WTC11 (cell line): Measurements from ENCODE around the gene CPNE4. TPM values are rescaled to one million over a fixed set of nuclear protein-coding genes. Genes with fewer than 3 reads are reported as not detected.

Source experiments
- ATAC-seq: fragments of 200-7000 bp; cut with Tn5 transposase; 2 replicates; pipeline ENCODE4 v1.10.0; 2021; ENCODE audit warnings: mild to moderate bottlenecking, moderate library complexity
- CTCF ChIA-PET: fragments of 300-600 bp; sonication (Branson Sonifier 250); formaldehyde crosslinking; loops from one replicate; lab custom pipeline; 2021; ENCODE audit warnings: antibody characterized with exemption; lab: Charles Lee
- POLR2A ChIA-PET: fragments of 350-600 bp; sonication (Branson Sonifier 250); formaldehyde crosslinking; loops from one replicate; lab custom pipeline; 2021; ENCODE audit warnings: antibody characterized with exemption; lab: Charles Lee
- DNase-seq: peaks from one replicate; pipeline ENCODE4 v3.0.0; 2021; ENCODE audit warnings: low spot score
- H3K27ac Mint-ChIP-seq: 2 replicates; pipeline ENCODE4 v1.8.0; 2021; ENCODE audit warnings: mixed read lengths
- H3K27me3 Mint-ChIP-seq: 2 replicates; pipeline ENCODE4 v1.8.0; 2021; ENCODE audit warnings: low read depth, mild to moderate bottlenecking, moderate library complexity, mixed read lengths
- H3K36me3 Mint-ChIP-seq: 2 replicates; pipeline ENCODE4 v1.8.0; 2021; ENCODE audit warnings: mixed read lengths
- H3K4me1 Mint-ChIP-seq: 2 replicates; pipeline ENCODE4 v1.8.0; 2022; ENCODE audit warnings: mixed read lengths
- H3K4me3 Mint-ChIP-seq: 2 replicates; pipeline ENCODE4 v1.8.0; 2021; ENCODE audit warnings: mild to moderate bottlenecking, moderate library complexity, mixed read lengths
- H3K9me3 Mint-ChIP-seq: 2 replicates; pipeline ENCODE4 v1.8.0; 2021; ENCODE audit warnings: mixed read lengths
- ARID4B ChIP-seq: sonication (generic); formaldehyde crosslinking; IDR thresholded peaks from 2 replicates; pipeline ENCODE4 v1.8.0; 2023; ENCODE audit warnings: missing genetic modification reagents, mild to moderate bottlenecking, borderline replicate concordance
- ATF6 ChIP-seq: sonication (generic); formaldehyde crosslinking; IDR thresholded peaks from 2 replicates; pipeline ENCODE4 v1.8.1; 2023; ENCODE audit warnings: mild to moderate bottlenecking, missing genetic modification reagents
- E2F1 ChIP-seq: sonication (generic); formaldehyde crosslinking; IDR thresholded peaks from 2 replicates; pipeline ENCODE4 v1.8.0; 2022; ENCODE audit warnings: mild to moderate bottlenecking, missing genetic modification reagents
- E2F5 ChIP-seq: sonication (generic); formaldehyde crosslinking; IDR thresholded peaks from 2 replicates; pipeline ENCODE4 v1.8.1; 2022; ENCODE audit warnings: mild to moderate bottlenecking, moderate library complexity, missing genetic modification reagents
- ELF4 ChIP-seq: sonication (generic); formaldehyde crosslinking; IDR thresholded peaks from 2 replicates; pipeline ENCODE4 v1.8.1; 2022; ENCODE audit warnings: low read depth, mild to moderate bottlenecking, moderate library complexity, missing genetic modification reagents
- FOXP1 ChIP-seq: sonication (generic); formaldehyde crosslinking; IDR thresholded peaks from 2 replicates; pipeline ENCODE4 v1.8.0; 2022; ENCODE audit warnings: missing genetic modification reagents, mild to moderate bottlenecking, moderate library complexity, borderline replicate concordance
- GABPB1 ChIP-seq: sonication (generic); formaldehyde crosslinking; IDR thresholded peaks from 2 replicates; pipeline ENCODE4 v1.8.1; 2023; ENCODE audit warnings: mild to moderate bottlenecking, missing genetic modification reagents
- NFATC4 ChIP-seq: fragments of 250-450 bp; sonication (Bioruptor Pico); IDR thresholded peaks from 2 replicates; pipeline ENCODE4 v1.9.0; 2021; ENCODE audit warnings: mild to moderate bottlenecking
- SMAD3 ChIP-seq: sonication (generic); formaldehyde crosslinking; IDR thresholded peaks from 2 replicates; pipeline ENCODE4 v1.8.0; 2022; ENCODE audit warnings: missing genetic modification reagents, mild to moderate bottlenecking, borderline replicate concordance
- SOX15 ChIP-seq: fragments of 250-450 bp; sonication (Bioruptor Pico); IDR thresholded peaks from 2 replicates; pipeline ENCODE4 v1.9.0; 2021; ENCODE audit warnings: mild to moderate bottlenecking
- SP1 ChIP-seq: sonication (generic); formaldehyde crosslinking; conservative IDR thresholded peaks from 2 replicates; pipeline ENCODE4 v1.8.1; 2022; ENCODE audit warnings: missing genetic modification reagents
- TEAD4 ChIP-seq: sonication (generic); formaldehyde crosslinking; IDR thresholded peaks from 2 replicates; pipeline ENCODE4 v1.8.0; 2022; ENCODE audit warnings: mild to moderate bottlenecking, missing genetic modification reagents
- USF1 ChIP-seq: sonication (generic); formaldehyde crosslinking; IDR thresholded peaks from 2 replicates; pipeline ENCODE4 v1.8.0; 2022; ENCODE audit warnings: mild to moderate bottlenecking, missing genetic modification reagents
- USF2 ChIP-seq: sonication (generic); formaldehyde crosslinking; IDR thresholded peaks from 2 replicates; pipeline ENCODE4 v1.8.1; 2023; ENCODE audit warnings: mild to moderate bottlenecking, missing genetic modification reagents, moderate library complexity
- ZNF121 ChIP-seq: sonication (generic); formaldehyde crosslinking; IDR thresholded peaks from 2 replicates; pipeline ENCODE4 v1.8.0; 2023; ENCODE audit warnings: missing genetic modification reagents
- ZNF219 ChIP-seq: sonication (generic); formaldehyde crosslinking; IDR thresholded peaks from 2 replicates; pipeline ENCODE4 v1.8.0; 2023; ENCODE audit warnings: missing genetic modification reagents, mild to moderate bottlenecking, borderline replicate concordance
- ZNF281 ChIP-seq: sonication (generic); formaldehyde crosslinking; IDR thresholded peaks from 2 replicates; pipeline ENCODE4 v1.8.0; 2023; ENCODE audit warnings: mild to moderate bottlenecking, missing genetic modification reagents
- ZNF396 ChIP-seq: fragments of 250-450 bp; sonication (Bioruptor Pico); IDR thresholded peaks from 2 replicates; pipeline ENCODE4 v1.8.0; 2021; ENCODE audit warnings: mild to moderate bottlenecking, moderate library complexity, borderline replicate concordance
- ZNF512 ChIP-seq: sonication (generic); formaldehyde crosslinking; IDR thresholded peaks from 2 replicates; pipeline ENCODE4 v1.8.1; 2022; ENCODE audit warnings: missing genetic modification reagents, borderline replicate concordance
- total RNA-seq: library from RNA; stranded (reverse); gene quantifications from 3 replicates; pipeline ENCODE4 v1.2.3, GENCODE V29; 2021

The CPNE4 gene
- total RNA-seq, 1 experiment from 2014 or later, result 2.4 TPM

GRCh38 chr3:131744765-131745164 lies 290.0 kb downstream of the CPNE4 start:
- ATAC-seq, result no peak
- CTCF ChIA-PET, result no interaction called here

GRCh38 chr3:131743126-131743525 lies 291.7 kb downstream of the CPNE4 start:
- H3K27ac Mint-ChIP-seq, result no peak overlapping the region
- no peak for ATAC-seq
- POLR2A ChIA-PET, result no interaction called here
- TF ChIP-seq ZNF396 (CRISPR knock-in tag) (no peak), ELF4 (no peak), ARID4B (CRISPR knock-in tag) (no peak), ZNF281 (CRISPR knock-in tag) (no peak), ZNF219 (CRISPR knock-in tag) (no peak), ATF6 (no peak), SP1 (CRISPR knock-in tag) (no peak), NFATC4 (CRISPR knock-in tag) (no peak), GABPB1 (CRISPR knock-in tag) (no peak), E2F5 (no peak), SMAD3 (no peak), USF1 (CRISPR knock-in tag) (no peak)

More at GRCh38 chr3:131744765-131745164, 290.0 kb downstream of the CPNE4 start:
- TF ChIP-seq E2F1 (CRISPR knock-in tag) (no peak), SOX15 (CRISPR knock-in tag) (no peak), TEAD4 (CRISPR knock-in tag) (no peak), ZNF121 (CRISPR knock-in tag) (no peak), USF2 (CRISPR knock-in tag) (no peak), ZNF512 (CRISPR knock-in tag) (no peak), FOXP1 (CRISPR knock-in tag) (no peak)
- no peaks in the 10 kb centered on the region for H3K27me3 Mint-ChIP-seq
- POLR2A ChIA-PET, result no interaction called here
- H3K4me1 Mint-ChIP-seq, result peaks cover 13% of the 10 kb centered on the region
- H3K36me3 Mint-ChIP-seq, result no peaks in the 10 kb centered on the region
- no peak overlapping the region for H3K27ac Mint-ChIP-seq
- no peak for DNase-seq
- no peaks in the 10 kb centered on the region for H3K9me3 Mint-ChIP-seq
- no peak overlapping the region for H3K4me3 Mint-ChIP-seq

More at GRCh38 chr3:131743126-131743525, 291.7 kb downstream of the CPNE4 start:
- no peak for DNase-seq
- H3K4me3 Mint-ChIP-seq, result no peak overlapping the region
- no peaks in the 10 kb centered on the region for H3K36me3 Mint-ChIP-seq
- CTCF ChIA-PET, result interaction anchor here (0.8 kb wide), 1 partner anchor 175 kb away, joined by 3 read pairs; no protein-coding TSS in a partner anchor
- peaks cover 15% of the 10 kb centered on the region for H3K4me1 Mint-ChIP-seq
- H3K9me3 Mint-ChIP-seq, result no peaks in the 10 kb centered on the region
- no peaks in the 10 kb centered on the region for H3K27me3 Mint-ChIP-seq
